Ovary (tissue), 3 donors: ENCODE results near the gene TAAR9.

ENCODE experiments used
- EP300 ChIP-seq: sonication (generic); formaldehyde crosslinking; IDR thresholded peaks from one replicate; pipeline ENCODE4 v1.6.1; 2017; ENCODE audit warnings: antibody characterized with exemption
- POLR2A ChIP-seq: fragments of 450-650 bp; IDR thresholded peaks from one replicate; pipeline ENCODE4 v1.6.1; 2017; ENCODE audit warnings: antibody characterized with exemption, mild to moderate bottlenecking, moderate library complexity
- TF ChIP-seq, protein P1 (sequence below), 3 donors: fragments of 450-650 bp in 2 of 3; fragments of 200-600 bp in 1 of 3; IDR thresholded peaks; one replicate each; pipeline versions ENCODE4 v1.5.1 to v1.8.0; 2016 to 2022; ENCODE audit warnings: antibody characterized with exemption in 3 of 3, mild to moderate bottlenecking in 1 of 3
- donor health status: DM: no; HTN: no; CAD: no.

DNA sequence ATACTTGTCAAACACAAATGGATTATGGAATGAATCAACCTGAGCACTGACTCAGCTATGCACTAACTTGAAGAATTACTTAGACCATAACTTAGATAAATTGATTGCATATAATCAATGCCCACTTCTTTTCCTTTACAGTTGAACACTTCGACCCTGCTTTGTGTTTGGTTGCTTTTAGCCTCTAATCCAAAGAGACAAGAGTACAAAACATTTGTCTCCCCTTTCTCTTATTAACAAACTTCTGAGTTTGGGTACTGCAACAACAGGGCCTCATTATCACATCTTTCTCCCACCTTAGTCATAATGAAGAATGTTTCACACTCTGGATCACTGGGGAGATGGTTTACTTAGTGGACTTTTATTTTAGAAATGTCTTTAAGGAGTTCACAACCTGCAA, 29.5 kb downstream of the TAAR9 start:
- TF ChIP-seq, protein P1, sequence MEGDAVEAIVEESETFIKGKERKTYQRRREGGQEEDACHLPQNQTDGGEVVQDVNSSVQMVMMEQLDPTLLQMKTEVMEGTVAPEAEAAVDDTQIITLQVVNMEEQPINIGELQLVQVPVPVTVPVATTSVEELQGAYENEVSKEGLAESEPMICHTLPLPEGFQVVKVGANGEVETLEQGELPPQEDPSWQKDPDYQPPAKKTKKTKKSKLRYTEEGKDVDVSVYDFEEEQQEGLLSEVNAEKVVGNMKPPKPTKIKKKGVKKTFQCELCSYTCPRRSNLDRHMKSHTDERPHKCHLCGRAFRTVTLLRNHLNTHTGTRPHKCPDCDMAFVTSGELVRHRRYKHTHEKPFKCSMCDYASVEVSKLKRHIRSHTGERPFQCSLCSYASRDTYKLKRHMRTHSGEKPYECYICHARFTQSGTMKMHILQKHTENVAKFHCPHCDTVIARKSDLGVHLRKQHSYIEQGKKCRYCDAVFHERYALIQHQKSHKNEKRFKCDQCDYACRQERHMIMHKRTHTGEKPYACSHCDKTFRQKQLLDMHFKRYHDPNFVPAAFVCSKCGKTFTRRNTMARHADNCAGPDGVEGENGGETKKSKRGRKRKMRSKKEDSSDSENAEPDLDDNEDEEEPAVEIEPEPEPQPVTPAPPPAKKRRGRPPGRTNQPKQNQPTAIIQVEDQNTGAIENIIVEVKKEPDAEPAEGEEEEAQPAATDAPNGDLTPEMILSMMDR (IDR thresholded peaks at IDR 0.05) = no peak
- TF ChIP-seq POLR2A (no peak), EP300 (no peak)
